Sigmoid colon (tissue), 7 donors: ENCODE measurements around the gene UBE2J1. TPM values are rescaled to one million over a fixed set of nuclear protein-coding genes. Genes with fewer than 3 reads are reported as not detected.
"Not testable (repeated sequence)": the region's sequence is repeated elsewhere in the genome, so short reads cannot be mapped to it uniquely, and the experiment has no call there.

Experiments used
- DNase-seq: peaks from one replicate; pipeline ENCODE4 v3.0.0-alpha.2; 2019
- H3K27ac ChIP-seq, 4 donors: fragments of 200-600 bp; sonication (generic); one replicate each; pipeline ENCODE4 v1.5.1; 2016 to 2019; ENCODE audit warnings: mild to moderate bottlenecking in 1 of 4
- H3K27me3 ChIP-seq, 3 donors: fragments of 200-600 bp; sonication (generic); one replicate each; pipeline ENCODE4 v1.5.1; 2019; ENCODE audit warnings: mild to moderate bottlenecking in 1 of 3
- H3K36me3 ChIP-seq, 4 donors: fragments of 200-600 bp; sonication (generic); one replicate each; pipeline ENCODE4 v1.5.1; 2016 to 2019
- H3K4me1 ChIP-seq, 4 donors: fragments of 200-600 bp; sonication (generic); one replicate each; pipeline ENCODE4 v1.5.1; 2017 to 2019
- H3K4me3 ChIP-seq, 4 donors: fragments of 200-600 bp; sonication (generic); one replicate each; pipeline ENCODE4 v1.5.1; 2017 to 2019; ENCODE audit warnings: mild to moderate bottlenecking in 2 of 4, moderate library complexity in 1 of 4
- H3K9me3 ChIP-seq, 4 donors: fragments of 200-600 bp in 3 of 4; sonication (generic) in 3 of 4; one replicate each; pipeline versions ENCODE4 v1.5.1 to v1.6.1; 2013 to 2019
- EP300 ChIP-seq, 4 donors: sonication (generic); formaldehyde crosslinking; IDR thresholded peaks; one replicate each; pipeline ENCODE4 v1.6.1; 2017; ENCODE audit warnings: antibody characterized with exemption in 4 of 4
- POLR2A ChIP-seq, 2 donors: fragments of 450-650 bp; IDR thresholded peaks; one replicate each; pipeline ENCODE4 v1.6.1; 2016; ENCODE audit warnings: antibody characterized with exemption in 2 of 2, mild to moderate bottlenecking in 2 of 2, moderate library complexity in 2 of 2
- POLR2AphosphoS5 ChIP-seq, 4 donors: sonication (generic); formaldehyde crosslinking; IDR thresholded peaks; one replicate each; pipeline ENCODE4 v1.6.1; 2017; ENCODE audit warnings: antibody characterized with exemption in 4 of 4
- WGBS, 2 donors: extraction: QIAGEN DNeasy Blood & Tissue Kit; methylation state at CpG; one replicate each; pipeline ENCODE4 v1.1.7; 2013; 5-methylcytosine and 5-hydroxymethylcytosine counted together
- intact Hi-C: fragments of 100-400 bp; cut with DNase I; formaldehyde crosslinking; loops from one replicate; pipeline ENCODE4 v1.15.1; 2023
- polyA plus RNA-seq, 3 donors: library from polyadenylated mRNA; stranded (reverse); fragments of 200-250 nt; gene quantifications; one replicate each; pipeline ENCODE4 v1.2.3, GENCODE V29; 2013
- total RNA-seq, 4 donors: library from RNA; depleted of rRNA; stranded (reverse); fragments of >200 nt; gene quantifications; one replicate each; pipeline ENCODE4 v1.1.0, GENCODE V29; 2016
- TF ChIP-seq, protein P1 (sequence below), 4 experiments: fragments of 450-650 bp in 3 of 4; fragments of 200-600 bp in 1 of 4; IDR thresholded peaks; one replicate each; pipeline ENCODE4 v1.5.1; 2016 to 2019; ENCODE audit warnings: antibody characterized with exemption in 4 of 4, mild to moderate bottlenecking in 3 of 4, moderate library complexity in 2 of 4
- donor health status: healthy with polysubstance abuse.
- donor health status: Bipolar disorder and iron deficiency.
- donor health status: healthy.

The UBE2J1 gene
- total and polyA plus RNA-seq, 7 donors = 29.5 to 50.4 (median 34.3) TPM

DNA sequence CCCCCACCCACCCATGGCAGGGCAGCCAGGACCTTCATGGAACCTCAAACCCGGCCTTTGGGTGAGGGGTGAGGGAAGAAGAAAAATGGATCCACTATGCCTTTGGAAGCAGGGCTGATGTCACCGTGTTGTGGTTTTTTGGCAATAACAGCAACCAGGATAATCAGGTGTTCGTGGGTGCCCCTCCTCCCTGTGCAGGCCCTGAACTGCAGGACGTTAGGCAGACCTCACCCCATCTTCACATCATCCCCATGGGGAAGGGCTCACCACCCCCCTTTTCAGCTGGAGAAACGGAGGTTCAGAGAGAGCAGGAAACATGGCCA, 41.0 kb downstream of the UBE2J1 start:
- DNase-seq = no peak
- H3K9me3 ChIP-seq = no peaks in the 10 kb centered on the region
- no peak for TF ChIP-seq POLR2A (IDR thresholded peaks at IDR 0.05)
- TF ChIP-seq POLR2AphosphoS5 (IDR thresholded peaks at IDR 0.05) = no peak
- TF ChIP-seq, protein P1, sequence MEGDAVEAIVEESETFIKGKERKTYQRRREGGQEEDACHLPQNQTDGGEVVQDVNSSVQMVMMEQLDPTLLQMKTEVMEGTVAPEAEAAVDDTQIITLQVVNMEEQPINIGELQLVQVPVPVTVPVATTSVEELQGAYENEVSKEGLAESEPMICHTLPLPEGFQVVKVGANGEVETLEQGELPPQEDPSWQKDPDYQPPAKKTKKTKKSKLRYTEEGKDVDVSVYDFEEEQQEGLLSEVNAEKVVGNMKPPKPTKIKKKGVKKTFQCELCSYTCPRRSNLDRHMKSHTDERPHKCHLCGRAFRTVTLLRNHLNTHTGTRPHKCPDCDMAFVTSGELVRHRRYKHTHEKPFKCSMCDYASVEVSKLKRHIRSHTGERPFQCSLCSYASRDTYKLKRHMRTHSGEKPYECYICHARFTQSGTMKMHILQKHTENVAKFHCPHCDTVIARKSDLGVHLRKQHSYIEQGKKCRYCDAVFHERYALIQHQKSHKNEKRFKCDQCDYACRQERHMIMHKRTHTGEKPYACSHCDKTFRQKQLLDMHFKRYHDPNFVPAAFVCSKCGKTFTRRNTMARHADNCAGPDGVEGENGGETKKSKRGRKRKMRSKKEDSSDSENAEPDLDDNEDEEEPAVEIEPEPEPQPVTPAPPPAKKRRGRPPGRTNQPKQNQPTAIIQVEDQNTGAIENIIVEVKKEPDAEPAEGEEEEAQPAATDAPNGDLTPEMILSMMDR (IDR thresholded peaks at IDR 0.05) = no peak
- no peak for TF ChIP-seq EP300 (IDR thresholded peaks at IDR 0.05)
- intact Hi-C loops = loop anchor here (5.0 kb wide), 1 partner anchor 56 kb away; no protein-coding TSS in a partner anchor
- H3K36me3 ChIP-seq = no peaks in the 10 kb centered on the region
- peak overlapping the region; percentile 24 to 73 (median 66) for H3K27ac ChIP-seq
- peaks cover 0 to 25% (median 23%) of the 10 kb centered on the region in 4 donors for H3K4me1 ChIP-seq
- no peak overlapping the region for H3K4me3 ChIP-seq
- H3K27me3 ChIP-seq = no peaks in the 10 kb centered on the region
- 52 to 69% methylated on average over 5 of the region's 5 CpGs for WGBS, 2 donors

DNA sequence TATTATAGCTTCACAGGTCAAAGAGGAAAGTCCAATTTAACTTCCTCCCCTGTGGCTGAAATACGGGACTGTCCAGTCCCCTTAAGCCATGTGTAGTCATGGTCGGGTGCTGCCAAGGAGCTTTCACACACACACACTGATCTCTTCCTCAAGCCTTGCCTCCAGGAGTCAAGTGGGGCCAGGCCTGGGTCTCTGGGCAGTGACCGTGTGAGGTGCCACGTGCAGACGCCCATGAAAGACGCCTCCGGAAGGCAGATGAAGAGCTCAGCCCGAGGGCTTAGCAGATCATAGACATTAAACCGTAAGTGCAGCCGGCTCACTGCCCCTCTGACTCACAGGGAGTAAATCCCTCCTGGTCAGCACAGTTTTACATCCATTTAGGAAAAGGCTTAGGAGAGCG, 41.6 kb downstream of the UBE2J1 start:
- no peaks in the 10 kb centered on the region for H3K27me3 ChIP-seq
- no peaks in the 10 kb centered on the region for H3K36me3 ChIP-seq
- no peaks in the 10 kb centered on the region for H3K9me3 ChIP-seq
- 68 to 72% methylated on average over 11 of the region's 11 CpGs for WGBS, 2 donors
- no peak overlapping the region for H3K4me3 ChIP-seq
- peaks cover 0 to 25% (median 23%) of the 10 kb centered on the region in 4 donors for H3K4me1 ChIP-seq
- H3K27ac ChIP-seq = no peak overlapping the region
- no peak for DNase-seq
- intact Hi-C loops = loop anchor here (5.0 kb wide), 1 partner anchor 56 kb away; no protein-coding TSS in a partner anchor
- TF ChIP-seq POLR2A (IDR thresholded peaks at IDR 0.05) (no peak), EP300 (IDR thresholded peaks at IDR 0.05) (no peak), POLR2AphosphoS5 (IDR thresholded peaks at IDR 0.05) (no peak)
- TF ChIP-seq, protein P1 (IDR thresholded peaks at IDR 0.05) = no peak

DNA sequence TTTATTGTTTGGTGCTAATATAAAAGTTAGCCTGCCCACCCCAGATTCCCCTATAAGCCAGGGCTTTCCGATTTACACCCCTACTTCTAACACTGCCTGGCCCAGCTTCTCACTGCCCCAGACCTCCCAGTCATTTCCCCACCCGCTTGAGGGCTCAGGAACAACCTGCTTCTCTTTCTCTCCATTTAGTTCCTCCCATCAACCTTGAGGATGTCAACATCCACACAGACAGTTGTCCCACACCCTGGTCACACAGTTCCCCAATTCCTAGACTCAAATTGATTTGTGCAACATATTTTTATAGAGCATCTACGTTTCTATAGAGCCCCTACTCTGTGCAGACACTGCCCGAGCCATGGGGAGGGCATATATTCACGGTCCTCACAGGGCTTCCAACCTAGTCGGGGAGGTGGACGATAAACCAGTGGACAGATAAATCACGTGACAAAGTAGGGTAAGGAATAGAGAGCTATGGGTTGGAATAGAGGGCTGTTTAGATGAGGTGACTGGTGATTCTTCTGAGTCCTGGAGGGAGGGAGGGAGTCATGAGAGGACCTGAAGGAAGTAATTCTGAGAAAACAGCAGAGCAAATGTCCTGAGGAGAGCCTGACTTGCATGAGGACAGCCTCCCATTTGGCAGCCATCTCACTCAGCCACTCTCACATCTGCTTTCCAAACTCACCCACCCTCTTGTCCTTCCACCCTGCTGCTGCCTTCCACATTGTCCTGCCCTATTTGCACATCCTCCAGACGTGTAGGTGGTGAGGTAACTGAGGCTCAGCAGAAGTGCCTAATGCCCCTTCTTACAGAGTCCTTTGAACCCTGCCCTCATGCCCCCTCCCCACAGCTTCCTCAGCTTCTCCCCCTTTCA, 43.8 kb downstream of the UBE2J1 start:
- Histone ChIP-seq H3K4me3 (no peak overlapping the region), H3K27me3 (no peaks in the 10 kb centered on the region), H3K27ac (no peak overlapping the region), H3K9me3 (no peaks in the 10 kb centered on the region), H3K36me3 (no peaks in the 10 kb centered on the region), H3K4me1 (peaks cover 0 to 25% (median 23%) of the 10 kb centered on the region in 4 donors)
- intact Hi-C loops = no loop called here
- TF ChIP-seq EP300 (IDR thresholded peaks at IDR 0.05) = no peak
- TF ChIP-seq POLR2AphosphoS5 (IDR thresholded peaks at IDR 0.05) = no peak
- TF ChIP-seq, protein P1 (IDR thresholded peaks at IDR 0.05) = no peak
- TF ChIP-seq POLR2A (IDR thresholded peaks at IDR 0.05) = no peak
- 86 to 87% methylated on average over 9 of the region's 9 CpGs for WGBS, 2 donors
- no peak for DNase-seq

DNA sequence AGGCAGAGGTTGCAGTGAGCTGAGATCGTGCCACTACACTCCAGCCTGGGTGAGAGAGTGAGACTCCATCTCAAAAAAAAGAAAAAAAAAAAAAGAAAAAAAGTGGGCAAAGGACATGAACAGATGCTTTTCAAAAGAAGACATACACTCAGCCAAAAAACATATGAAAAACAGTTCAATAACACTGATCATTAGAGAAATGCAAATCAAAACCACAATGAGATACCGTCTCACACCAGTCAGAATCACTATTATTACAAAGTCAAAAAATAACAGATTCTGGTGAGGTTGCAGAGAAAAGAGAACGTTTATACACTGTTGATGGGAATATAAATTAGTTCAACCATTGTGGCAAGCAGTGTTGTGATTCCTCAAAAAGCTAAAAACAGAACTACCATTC, 48.0 kb downstream of the UBE2J1 start:
- H3K4me3 ChIP-seq, H3K27me3 ChIP-seq, H3K9me3 ChIP-seq, DNase-seq, H3K27ac ChIP-seq, H3K36me3 ChIP-seq, intact Hi-C loops, H3K4me1 ChIP-seq: not testable (repeated sequence)
- WGBS, 2 donors = 80 to 87% methylated on average over 3 of the region's 3 CpGs

DNA sequence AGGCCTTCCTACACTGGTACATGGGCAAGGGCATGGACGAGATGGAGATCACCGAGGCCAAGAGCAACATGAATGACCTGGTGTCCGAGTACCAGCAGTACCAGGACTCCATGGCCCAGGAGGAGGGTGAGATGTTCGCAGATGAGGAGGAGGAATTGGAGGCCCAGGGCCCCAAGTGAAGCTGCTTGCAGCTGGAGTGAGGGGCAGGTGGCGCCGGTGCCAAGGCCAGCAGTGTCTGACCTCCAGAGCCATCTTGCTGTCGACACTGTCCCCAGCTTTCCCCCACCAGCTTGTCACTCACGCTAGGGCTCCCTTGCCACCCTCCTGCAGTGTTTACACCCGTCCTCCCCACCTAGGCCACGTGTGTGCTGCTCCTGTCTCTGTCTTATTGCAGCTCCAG, 49.6 kb downstream of the UBE2J1 start:
- TF ChIP-seq POLR2AphosphoS5 (IDR thresholded peaks at IDR 0.05) (no peak), EP300 (IDR thresholded peaks at IDR 0.05) (no peak), POLR2A (IDR thresholded peaks at IDR 0.05) (no peak)
- TF ChIP-seq, protein P1 (IDR thresholded peaks at IDR 0.05) = no peak
- no peak for DNase-seq
- H3K9me3 ChIP-seq = no peaks in the 10 kb centered on the region
- WGBS, 2 donors = 92 to 94% methylated on average over 10 of the region's 10 CpGs
- H3K4me3 ChIP-seq = no peak overlapping the region
- H3K27ac ChIP-seq = no peak overlapping the region
- H3K27me3 ChIP-seq = no peaks in the 10 kb centered on the region
- no peaks in the 10 kb centered on the region for H3K36me3 ChIP-seq
- H3K4me1 ChIP-seq = no peaks in the 10 kb centered on the region
- intact Hi-C loops = no loop called here
